ENCODE measurements around the gene MRI1.

MRI1 gene

DNA sequence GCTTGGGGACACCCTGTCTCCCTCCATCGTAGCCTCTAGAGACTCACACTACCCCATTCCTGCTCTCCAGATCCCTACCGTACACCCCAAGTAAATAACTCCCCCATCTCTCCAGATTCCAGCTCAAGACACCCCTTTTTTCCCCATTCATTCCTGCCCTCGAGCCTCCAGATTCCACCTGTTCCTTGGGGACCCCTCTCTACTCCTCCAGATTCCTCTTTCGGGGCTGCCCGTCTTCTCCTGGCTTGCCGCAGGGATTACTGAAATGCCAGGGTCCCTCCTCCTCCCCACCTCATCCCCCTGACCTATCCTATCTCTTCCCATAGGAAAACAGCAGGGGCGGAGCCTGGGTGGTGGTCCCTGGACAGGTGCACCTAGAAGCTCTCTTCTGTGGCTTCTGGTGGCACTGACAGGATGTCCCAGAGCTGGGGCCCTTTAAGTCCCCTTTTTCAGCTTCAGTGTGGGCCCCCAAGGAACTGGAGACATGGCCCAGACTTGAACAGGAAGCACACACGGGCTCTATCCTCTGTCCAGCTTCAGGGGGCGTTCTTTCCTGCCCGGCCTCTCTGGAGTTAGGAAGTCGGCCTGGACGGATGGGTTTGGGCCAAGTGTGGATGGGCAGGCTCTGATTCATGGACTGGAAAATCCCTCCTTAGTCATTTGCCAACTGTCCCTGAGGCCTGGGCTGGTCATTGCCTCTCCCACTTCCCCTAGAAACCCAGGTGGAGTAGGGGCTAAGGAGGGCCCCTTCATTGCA lies 32.2 kb downstream of the MRI1 start (continued):
- TF ChIP-seq GLIS2 (tag by site-specific recombination; IDR thresholded peaks at IDR 0.05) (peak; percentile 44; the same call in 1 of the 2 replicates), IKZF3 (tag by site-specific recombination; IDR thresholded peaks at IDR 0.05) (peak; percentile 30; the same call in 1 of the 2 replicates), ZNF366 (tag by site-specific recombination; conservative IDR thresholded peaks at IDR 0.05) (peak; percentile 36; the same call in 1 of the 2 replicates), ZNF140 (tag by site-specific recombination; IDR thresholded peaks at IDR 0.05) (no peak), KLF8 (tag by site-specific recombination; IDR thresholded peaks at IDR 0.05) (no peak), YY1 (tag by site-specific recombination; IDR thresholded peaks at IDR 0.05) (no peak)
- TF ChIP-seq, protein P1, sequence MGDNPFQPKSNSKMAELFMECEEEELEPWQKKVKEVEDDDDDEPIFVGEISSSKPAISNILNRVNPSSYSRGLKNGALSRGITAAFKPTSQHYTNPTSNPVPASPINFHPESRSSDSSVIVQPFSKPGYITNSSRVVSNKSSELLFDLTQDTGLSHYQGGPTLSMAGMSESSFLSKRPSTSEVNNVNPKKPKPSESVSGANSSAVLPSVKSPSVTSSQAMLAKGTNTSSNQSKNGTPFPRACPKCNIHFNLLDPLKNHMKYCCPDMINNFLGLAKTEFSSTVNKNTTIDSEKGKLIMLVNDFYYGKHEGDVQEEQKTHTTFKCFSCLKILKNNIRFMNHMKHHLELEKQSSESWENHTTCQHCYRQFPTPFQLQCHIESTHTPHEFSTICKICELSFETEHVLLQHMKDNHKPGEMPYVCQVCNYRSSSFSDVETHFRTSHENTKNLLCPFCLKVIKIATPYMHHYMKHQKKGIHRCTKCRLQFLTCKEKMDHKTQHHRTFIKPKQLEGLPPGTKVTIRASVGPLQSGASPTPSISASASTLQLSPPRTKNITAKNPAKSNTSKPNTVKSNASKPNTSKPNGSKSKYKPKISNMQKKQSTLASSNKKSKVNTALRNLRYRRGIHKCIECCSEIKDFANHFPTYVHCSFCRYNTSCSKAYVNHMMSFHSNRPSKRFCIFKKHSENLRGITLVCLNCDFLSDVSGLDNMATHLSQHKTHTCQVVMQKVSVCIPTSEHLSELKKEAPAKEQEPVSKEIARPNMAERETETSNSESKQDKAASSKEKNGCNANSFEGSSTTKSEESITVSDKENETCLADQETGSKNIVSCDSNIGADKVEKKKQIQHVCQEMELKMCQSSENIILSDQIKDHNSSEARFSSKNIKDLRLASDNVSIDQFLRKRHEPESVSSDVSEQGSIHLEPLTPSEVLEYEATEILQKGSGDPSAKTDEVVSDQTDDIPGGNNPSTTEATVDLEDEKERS (tag by site-specific recombination; IDR thresholded peaks at IDR 0.05), result no peak
- TF ChIP-seq, protein P2, sequence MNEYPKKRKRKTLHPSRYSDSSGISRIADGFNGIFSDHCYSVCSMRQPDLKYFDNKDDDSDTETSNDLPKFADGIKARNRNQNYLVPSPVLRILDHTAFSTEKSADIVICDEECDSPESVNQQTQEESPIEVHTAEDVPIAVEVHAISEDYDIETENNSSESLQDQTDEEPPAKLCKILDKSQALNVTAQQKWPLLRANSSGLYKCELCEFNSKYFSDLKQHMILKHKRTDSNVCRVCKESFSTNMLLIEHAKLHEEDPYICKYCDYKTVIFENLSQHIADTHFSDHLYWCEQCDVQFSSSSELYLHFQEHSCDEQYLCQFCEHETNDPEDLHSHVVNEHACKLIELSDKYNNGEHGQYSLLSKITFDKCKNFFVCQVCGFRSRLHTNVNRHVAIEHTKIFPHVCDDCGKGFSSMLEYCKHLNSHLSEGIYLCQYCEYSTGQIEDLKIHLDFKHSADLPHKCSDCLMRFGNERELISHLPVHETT (tag by site-specific recombination; IDR thresholded peaks at IDR 0.05), result no peak

DNA sequence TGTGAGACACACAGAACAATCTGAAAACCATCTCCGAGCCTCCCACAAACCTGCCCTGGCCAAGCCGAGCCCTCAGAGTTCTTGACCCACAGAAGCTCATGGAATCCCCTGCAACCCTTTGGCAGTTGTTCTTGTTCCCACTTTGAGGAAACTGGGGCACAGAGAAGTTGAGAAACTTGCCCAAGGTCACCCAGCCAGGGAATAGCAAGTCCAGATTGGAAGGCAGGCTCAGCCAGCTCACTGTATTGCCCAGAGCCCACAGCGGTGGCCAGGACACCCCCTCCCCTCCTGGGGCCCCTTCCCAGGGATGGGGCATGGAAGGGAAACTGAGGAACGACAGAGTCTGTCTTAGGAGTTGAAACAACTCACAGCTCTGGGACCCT lies 32.7 kb downstream of the MRI1 start:
- H3K9me3 ChIP-seq (ENCODE audit: control insufficient read depth, insufficient read depth, low read depth, low read length), result no peaks in the 10 kb centered on the region
- H3K27ac ChIP-seq (ENCODE audit: extremely low read depth, low read depth, low read length), result no peak overlapping the region
- H3K4me3 ChIP-seq (ENCODE audit: low read depth, low read length), result no peak overlapping the region
- ChIA-PET CTCF (interaction anchor here (0.7 to 2.7 kb wide), 5 partner anchors 49 to 296 kb away, joined by 3 to 12 read pairs (median 4); no protein-coding TSS in a partner anchor), POLR2A (interaction anchor here (0.6 to 3.7 kb wide), 3 partner anchors 23 to 291 kb away, joined by 3 to 18 read pairs (median 17); partner anchors contain the start of gene C19orf53)
- H3K4me1 ChIP-seq (ENCODE audit: control insufficient read depth, insufficient read depth, low read length), result peaks cover 8% of the 10 kb centered on the region
- H3K36me3 ChIP-seq (ENCODE audit: control insufficient read depth in 2 of 2, insufficient read depth in 1 of 2, low read length in 2 of 2), result no peaks in the 10 kb centered on the region
- TF ChIP-seq SCRT2 (tag by site-specific recombination; IDR thresholded peaks at IDR 0.05) (no peak), ZNF768 (tag by site-specific recombination; IDR thresholded peaks at IDR 0.05) (peak; percentile 58; the same call in 1 of the 2 replicates), ZNF121 (tag by site-specific recombination; IDR thresholded peaks at IDR 0.05) (no peak)

DNA sequence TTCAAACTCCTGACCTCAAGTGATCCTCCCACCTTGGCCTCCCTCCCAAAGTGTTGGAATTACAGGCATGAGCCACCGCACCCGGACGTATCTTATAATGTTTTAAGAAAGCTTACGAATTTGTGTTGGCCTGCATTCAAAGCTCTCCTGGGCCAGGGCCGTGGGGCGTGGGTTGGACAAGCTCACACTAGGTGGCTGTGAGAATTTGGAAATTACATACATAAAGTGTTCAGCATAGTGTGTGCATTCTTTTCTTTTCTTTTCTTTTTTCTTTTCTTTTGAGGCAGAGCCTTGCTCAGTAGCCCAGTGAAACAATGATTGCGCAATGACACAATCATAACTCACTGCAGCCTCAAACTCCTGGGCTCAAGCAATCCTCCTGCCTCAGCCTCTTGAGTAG lies 33.5 kb downstream of the MRI1 start:
- ChIA-PET CTCF (interaction anchor here (0.6 to 2.7 kb wide), 5 partner anchors 14 to 295 kb away, joined by 3 to 12 read pairs (median 4); no protein-coding TSS in a partner anchor), POLR2A (interaction anchor here (3.6 kb wide), 1 partner anchor 49 kb away, joined by 18 read pairs; no protein-coding TSS in a partner anchor)
- Histone ChIP-seq H3K27ac (ENCODE audit: extremely low read depth, low read depth, low read length) (no peak overlapping the region), H3K9me3 (ENCODE audit: control insufficient read depth, insufficient read depth, low read depth, low read length) (no peaks in the 10 kb centered on the region), H3K36me3 (ENCODE audit: control insufficient read depth in 2 of 2, insufficient read depth in 1 of 2, low read length in 2 of 2) (no peaks in the 10 kb centered on the region), H3K4me1 (ENCODE audit: control insufficient read depth, insufficient read depth, low read length) (peaks cover 8% of the 10 kb centered on the region), H3K4me3 (ENCODE audit: low read depth, low read length) (no peak overlapping the region)
- TF ChIP-seq ZNF707 (tag by site-specific recombination; IDR thresholded peaks at IDR 0.05) (no peak), ZBTB17 (tag by site-specific recombination; IDR thresholded peaks at IDR 0.05) (0 out of 2 replicates have a peak, but pooled peaks have one; percentile 27), ZNF837 (tag by site-specific recombination; IDR thresholded peaks at IDR 0.05) (no peak), ZNF266 (tag by site-specific recombination; IDR thresholded peaks at IDR 0.05; ENCODE audit: low read depth) (no peak), ZNF416 (tag by site-specific recombination; IDR thresholded peaks at IDR 0.05) (no peak), ZNF366 (tag by site-specific recombination; conservative IDR thresholded peaks at IDR 0.05) (0 out of 2 replicates have a peak, but pooled peaks have one; percentile 36), ZNF555 (tag by site-specific recombination; conservative IDR thresholded peaks at IDR 0.05) (no peak), ZNF221 (tag by site-specific recombination; IDR thresholded peaks at IDR 0.05; ENCODE audit: borderline replicate concordance) (no peak), BCL11B (tag by site-specific recombination; IDR thresholded peaks at IDR 0.05; ENCODE audit: low read depth) (no peak), GLIS2 (tag by site-specific recombination; IDR thresholded peaks at IDR 0.05) (no peak), ZNF112 (tag by site-specific recombination; IDR thresholded peaks at IDR 0.05) (no peak), GLI2 (tag by site-specific recombination; IDR thresholded peaks at IDR 0.05; ENCODE audit: borderline replicate concordance, low read depth) (no peak), ZNF394 (tag by site-specific recombination; IDR thresholded peaks at IDR 0.05; ENCODE audit: borderline replicate concordance) (0 out of 2 replicates have a peak, but pooled peaks have one; percentile 8), ZNF391 (tag by site-specific recombination; IDR thresholded peaks at IDR 0.05; ENCODE audit: borderline replicate concordance, low read depth) (no peak), REPIN1 (tag by site-specific recombination; IDR thresholded peaks at IDR 0.05; ENCODE audit: low read depth) (no peak), SCRT1 (tag by site-specific recombination; IDR thresholded peaks at IDR 0.05; ENCODE audit: borderline replicate concordance) (no peak), ZNF274 (IDR thresholded peaks at IDR 0.05; ENCODE audit: low read length) (no peak), ZNF274 (tag by site-specific recombination; IDR thresholded peaks at IDR 0.05; ENCODE audit: borderline replicate concordance) (no peak)
- TF ChIP-seq, protein P3, sequence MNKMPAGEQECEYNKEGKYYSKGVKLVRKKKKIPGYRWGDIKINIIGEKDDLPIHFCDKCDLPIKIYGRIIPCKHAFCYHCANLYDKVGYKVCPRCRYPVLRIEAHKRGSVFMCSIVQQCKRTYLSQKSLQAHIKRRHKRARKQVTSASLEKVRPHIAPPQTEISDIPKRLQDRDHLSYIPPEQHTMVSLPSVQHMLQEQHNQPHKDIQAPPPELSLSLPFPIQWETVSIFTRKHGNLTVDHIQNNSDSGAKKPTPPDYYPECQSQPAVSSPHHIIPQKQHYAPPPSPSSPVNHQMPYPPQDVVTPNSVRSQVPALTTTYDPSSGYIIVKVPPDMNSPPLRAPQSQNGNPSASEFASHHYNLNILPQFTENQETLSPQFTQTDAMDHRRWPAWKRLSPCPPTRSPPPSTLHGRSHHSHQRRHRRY (tag by site-specific recombination; IDR thresholded peaks at IDR 0.05), result no peak
